Body of pancreas (tissue), 4 donors: ENCODE measurements around the gene IDS.
"Not testable (repeated sequence)": the region's sequence is repeated elsewhere in the genome, so short reads cannot be mapped to it uniquely, and the experiment has no call there.

Experiments used
- CTCF ChIP-seq, 7 experiments: fragments of 450-650 bp in 4 of 7; fragments of 200-600 bp in 3 of 7; sonication (generic) in 3 of 7; IDR thresholded peaks; one replicate each; pipeline ENCODE4 v1.5.1; 2016 to 2019; ENCODE audit warnings: antibody characterized with exemption in 7 of 7
- POLR2A ChIP-seq, 3 donors: fragments of 450-650 bp; IDR thresholded peaks; one replicate each; pipeline ENCODE4 v1.6.1; 2016; ENCODE audit warnings: antibody characterized with exemption in 3 of 3, mild to moderate bottlenecking in 2 of 3

GRCh38 chrX:149545545-149546543 is 40.7 kb upstream of the IDS start:
- not testable (repeated sequence) for TF ChIP-seq CTCF, POLR2A (IDR thresholded peaks at IDR 0.05)
